HG03066 (cell line): ENCODE results near the gene CCDC24.

Experiments used
- ATAC-seq: cut with Tn5 transposase; IDR thresholded peaks from one replicate; pipeline ENCODE4 v1.9.1; 2021; ENCODE audit warnings: low read depth; ENCODE audit not compliant: unreplicated experiment

Gene CCDC24

DNA sequence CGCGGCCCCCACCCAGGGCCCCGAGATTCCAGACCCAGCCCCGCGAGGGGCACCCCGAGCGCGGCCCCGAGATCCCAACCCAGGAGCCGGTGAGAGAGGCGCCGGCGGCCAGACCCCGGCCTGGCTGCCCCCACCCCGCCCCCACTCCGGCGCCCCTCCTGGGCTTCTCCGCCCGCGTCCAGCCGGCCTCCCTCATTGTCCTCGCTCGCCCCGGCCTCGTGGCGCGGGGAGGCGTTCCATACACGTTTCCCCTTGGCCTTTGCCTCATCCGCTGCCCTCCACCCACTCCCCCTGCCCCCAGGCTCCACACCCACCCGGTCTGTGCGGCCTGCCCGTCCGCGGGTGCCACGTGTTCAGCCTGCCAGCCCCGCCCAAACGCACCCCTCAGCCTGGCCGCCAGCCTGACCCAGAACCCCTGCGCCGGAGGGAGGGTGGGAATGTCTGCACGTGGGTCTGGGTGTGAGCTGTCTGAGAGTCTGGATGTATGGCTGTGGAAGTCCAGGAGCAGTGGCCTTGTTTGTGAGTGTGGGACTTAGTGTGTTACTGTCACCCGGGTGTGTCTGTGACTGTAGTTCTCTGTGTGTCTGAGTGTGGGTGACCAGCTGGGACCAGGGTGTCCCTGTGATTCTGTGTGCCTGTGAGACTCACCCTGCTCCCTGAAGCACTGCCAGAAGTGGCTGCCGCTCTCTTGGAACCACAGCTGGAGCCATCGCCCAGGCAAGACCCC lies 11.7 kb upstream of the CCDC24 start:
- no peak for ATAC-seq

DNA sequence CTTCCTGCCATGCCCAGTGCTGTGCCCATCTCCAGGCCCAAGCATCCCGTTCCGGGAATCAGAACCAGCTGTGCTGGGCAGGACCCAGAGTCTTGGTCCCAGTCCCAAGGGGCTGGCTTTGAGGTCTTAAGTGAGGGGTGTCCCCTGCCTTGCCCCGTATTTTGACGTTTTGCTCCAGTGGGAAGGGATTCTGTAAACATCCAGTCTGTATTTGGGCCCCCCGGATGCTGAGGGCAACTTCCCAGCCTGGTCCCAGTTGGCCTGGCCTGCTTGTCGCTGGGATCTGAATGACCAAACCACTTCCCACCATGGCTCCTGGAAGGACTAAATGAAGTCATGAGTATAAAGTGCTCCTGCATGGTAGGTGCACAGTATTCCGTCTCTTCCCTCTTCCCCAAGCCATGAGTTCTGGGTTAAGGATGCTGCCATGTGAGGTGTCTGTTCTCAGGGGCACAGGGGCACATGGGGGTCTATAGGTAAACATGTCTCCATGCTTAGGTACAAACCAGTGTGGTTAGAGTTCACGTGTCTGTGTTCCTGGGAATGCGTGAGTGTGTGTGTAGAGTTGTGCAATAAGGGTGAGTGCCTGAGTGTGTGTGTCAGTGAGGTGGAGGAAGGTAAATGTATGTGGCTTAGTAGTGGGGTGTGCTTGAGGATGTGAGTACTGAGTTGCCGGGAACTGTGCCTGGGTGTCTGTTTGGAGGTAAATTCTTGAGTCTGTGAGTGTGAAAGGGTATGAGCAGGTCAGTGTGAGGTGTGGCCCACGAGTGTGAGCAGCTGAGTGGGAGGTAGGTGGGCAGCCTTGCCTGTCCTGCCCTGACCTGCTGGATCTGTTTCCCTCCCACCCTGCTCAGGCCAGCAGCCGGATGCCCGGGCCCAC lies 10.9 kb upstream of the CCDC24 start:
- ATAC-seq = no peak

DNA sequence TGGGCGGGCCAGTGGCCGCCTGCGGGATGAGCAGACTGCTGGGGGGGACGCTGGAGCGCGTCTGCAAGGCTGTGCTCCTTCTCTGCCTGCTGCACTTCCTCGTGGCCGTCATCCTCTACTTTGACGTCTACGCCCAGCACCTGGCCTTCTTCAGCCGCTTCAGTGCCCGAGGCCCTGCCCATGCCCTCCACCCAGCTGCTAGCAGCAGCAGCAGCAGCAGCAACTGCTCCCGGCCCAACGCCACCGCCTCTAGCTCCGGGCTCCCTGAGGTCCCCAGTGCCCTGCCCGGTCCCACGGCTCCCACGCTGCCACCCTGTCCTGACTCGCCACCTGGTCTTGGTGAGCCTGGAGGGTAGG lies 10.3 kb upstream of the CCDC24 start:
- ATAC-seq = no peak

DNA sequence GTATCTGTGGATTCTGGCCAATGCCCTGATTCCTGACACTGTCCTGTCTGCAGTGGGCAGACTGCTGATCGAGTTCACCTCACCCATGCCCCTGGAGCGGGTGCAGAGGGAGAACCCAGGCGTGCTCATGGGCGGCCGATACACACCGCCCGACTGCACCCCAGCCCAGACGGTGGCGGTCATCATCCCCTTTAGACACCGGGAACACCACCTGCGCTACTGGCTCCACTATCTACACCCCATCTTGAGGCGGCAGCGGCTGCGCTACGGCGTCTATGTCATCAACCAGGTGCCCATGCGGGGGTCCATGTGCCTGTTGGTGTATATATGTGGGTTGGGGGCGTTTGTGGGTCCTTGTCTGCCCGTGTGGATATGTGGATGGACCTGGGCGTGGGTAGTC lies 9.8 kb upstream of the CCDC24 start:
- ATAC-seq = no peak

DNA sequence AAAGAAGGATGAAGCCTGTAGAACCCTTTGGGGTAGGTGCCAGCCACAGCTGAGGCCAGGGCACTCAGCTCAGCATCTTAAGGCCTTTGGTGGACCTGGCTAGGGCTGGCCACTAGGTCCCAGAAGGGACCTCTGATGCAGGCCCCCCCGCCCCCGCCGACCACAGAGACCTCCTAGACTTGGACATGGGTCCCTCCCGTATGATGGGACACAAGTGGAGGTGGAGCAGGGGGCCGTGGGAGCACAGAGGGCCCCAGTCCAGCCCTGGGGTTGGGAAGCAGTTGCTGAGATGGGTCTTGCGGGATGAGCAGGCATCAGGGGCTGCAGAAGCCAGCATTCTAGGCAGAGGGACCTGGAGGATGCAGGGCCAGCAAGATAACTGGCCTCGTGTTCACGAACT lies 9.2 kb upstream of the CCDC24 start:
- ATAC-seq = no peak

DNA sequence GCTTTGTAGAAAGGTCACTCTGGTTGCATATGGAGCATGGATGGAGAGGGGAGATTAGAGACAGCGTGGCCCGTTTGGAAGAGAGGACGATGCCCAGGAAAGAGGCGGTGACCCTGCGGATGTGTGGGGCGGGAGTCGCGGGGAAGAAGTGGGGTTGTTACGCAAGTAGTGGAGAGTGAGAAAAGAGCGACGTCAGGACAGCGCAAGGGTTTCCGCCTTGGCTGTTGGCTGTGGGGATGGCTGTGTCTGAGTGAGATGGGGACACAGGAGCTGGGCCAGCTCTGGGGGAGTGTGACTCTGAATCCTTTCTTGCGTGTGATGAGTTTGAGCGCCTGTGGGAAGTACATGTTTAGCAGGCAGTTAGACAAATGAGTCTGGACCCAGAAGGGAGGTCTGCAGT lies 8.6 kb upstream of the CCDC24 start:
- no peak for ATAC-seq

DNA sequence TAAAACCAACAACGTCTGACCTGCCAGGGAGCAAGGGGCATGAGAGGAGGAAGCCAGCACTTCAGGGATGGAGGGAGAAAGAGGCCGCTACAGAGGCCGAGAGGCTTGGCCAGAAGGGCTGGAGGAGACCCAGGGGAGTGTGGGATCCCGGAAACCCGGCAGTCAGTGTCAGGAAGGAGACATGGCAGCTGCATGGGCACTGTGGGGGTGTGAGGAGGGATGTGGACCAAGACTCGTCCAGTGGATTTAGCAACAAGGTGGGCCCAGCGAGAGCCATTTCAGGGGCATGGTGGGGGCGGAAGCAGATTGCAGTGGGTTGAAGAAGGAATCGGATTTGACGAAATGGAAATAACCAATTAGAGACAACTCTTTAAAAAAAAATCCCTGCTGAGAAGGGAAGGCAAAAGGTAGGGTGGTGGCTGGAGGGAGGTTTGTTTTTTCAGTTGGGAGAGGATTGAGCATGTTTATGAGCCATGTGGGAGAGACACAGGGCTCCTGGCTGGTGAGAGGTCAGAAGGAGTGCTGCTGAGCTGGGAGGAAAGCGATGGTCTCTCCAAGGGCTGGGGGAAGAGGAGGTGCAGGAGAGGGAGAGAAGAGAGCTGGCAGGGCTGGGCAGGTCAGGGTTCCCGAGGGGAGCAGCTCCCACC lies 8.0 kb upstream of the CCDC24 start:
- no peak for ATAC-seq

DNA sequence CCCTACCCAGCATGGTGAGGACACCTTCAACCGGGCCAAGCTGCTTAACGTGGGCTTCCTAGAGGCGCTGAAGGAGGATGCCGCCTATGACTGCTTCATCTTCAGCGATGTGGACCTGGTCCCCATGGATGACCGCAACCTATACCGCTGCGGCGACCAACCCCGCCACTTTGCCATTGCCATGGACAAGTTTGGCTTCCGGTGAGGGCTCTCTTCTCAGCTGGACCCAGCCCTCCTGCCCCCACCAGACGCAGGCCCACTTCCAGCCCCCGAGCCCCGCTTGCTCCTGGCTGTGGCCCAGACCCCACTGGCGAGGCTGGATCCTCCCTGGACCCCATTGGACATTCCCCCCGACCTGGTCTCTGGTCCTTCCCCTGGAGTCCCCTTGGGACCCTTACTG lies 6.5 kb upstream of the CCDC24 start:
- ATAC-seq = no peak

DNA sequence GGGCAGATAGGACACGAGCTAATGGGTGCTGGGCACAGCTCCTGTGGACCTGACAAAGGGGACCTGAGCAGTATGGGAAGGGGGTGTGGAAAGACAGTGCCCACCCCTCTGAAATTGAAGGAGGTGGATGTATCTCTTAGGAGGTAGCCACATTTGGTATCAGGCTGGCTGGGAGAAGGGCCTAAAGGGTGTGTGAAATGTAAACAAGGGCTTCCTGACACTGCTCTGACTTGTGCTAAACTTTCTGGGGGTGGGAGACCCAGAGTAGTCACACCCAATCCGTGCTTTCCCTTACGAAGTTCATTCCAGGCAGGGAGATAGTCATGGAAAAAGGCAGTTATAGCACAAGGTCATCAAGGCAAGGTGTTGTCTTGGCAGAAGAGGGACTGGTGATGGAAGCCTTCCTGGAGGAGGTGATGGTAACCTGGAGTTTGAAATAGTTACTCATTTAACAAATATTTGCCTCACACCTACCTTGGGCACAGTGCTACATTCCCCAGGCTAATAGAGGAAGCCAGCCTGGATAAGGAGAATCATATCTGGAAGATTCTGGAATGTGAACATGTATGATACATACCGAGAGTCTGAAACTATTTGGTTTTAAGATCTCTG lies 5.3 kb upstream of the CCDC24 start:
- no peak for ATAC-seq

DNA sequence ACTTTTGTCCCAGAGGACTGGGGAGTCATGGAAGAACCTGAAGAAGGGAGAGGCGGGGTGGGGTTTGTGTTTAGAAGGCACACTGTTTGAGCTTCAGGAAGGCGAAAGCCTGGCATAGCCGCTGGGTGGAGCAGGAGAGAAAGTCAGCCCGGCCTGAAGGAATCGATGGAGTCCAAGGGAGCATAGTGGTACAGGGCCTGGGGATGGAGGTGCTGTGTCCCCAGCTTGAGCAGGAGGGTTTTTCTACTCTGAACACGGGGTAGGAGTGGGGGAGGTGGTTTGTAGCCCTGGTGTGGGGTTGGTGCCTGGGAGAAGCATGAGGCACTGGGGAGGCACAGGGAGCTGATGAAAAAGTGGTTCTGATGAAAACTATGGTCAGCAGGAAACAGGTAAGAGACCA lies 4.7 kb upstream of the CCDC24 start:
- no peak for ATAC-seq

GRCh38 chr1:43987159-43987902 lies 4.1 kb upstream of the CCDC24 start:
- ATAC-seq = no peak

DNA sequence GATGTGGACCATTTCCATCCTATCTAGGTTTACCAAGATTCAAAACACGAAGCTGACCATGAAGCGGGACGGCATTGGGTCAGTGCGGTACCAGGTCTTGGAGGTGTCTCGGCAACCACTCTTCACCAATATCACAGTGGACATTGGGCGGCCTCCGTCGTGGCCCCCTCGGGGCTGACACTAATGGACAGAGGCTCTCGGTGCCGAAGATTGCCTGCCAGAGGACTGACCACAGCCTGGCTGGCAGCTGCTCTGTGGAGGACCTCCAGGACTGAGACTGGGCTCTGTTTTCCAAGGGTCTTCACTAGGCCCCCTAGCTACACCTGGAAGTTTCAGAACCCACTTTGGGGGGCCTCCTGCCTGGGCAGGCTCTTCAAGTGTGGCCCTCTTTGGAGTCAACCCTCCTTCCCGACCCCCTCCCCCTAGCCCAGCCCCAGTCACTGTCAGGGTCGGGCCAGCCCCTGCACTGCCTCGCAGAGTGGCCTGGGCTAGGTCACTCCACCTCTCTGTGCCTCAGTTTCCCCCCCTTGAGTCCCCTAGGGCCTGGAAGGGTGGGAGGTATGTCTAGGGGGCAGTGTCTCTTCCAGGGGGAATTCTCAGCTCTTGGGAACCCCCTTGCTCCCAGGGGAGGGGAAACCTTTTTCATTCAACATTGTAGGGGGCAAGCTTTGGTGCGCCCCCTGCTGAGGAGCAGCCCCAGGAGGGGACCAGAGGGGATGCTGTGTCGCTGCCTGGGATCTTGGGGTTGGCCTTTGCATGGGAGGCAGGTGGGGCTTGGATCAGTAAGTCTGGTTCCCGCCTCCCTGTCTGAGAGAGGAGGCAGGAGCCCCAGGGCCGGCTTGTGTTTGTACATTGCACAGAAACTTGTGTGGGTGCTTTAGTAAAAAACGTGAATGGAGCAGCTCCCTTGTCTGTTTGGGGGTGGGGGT lies 864 bp upstream of the CCDC24 start:
- no peak for ATAC-seq

DNA sequence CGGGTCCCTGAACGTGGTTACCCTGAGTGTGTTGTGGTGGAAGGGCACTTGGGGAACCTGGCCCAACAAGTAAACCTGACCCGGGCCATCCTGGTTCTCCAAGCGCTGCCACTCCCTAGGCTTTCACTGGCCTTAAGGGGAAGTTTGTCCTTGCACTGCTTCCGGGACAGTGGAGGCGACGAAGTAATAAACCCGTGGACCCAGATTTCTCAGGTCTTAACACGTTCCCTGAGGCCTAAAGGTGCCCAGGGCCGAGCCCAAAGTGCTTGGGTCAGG lies 261 bp upstream of the CCDC24 start:
- no peak for ATAC-seq

DNA sequence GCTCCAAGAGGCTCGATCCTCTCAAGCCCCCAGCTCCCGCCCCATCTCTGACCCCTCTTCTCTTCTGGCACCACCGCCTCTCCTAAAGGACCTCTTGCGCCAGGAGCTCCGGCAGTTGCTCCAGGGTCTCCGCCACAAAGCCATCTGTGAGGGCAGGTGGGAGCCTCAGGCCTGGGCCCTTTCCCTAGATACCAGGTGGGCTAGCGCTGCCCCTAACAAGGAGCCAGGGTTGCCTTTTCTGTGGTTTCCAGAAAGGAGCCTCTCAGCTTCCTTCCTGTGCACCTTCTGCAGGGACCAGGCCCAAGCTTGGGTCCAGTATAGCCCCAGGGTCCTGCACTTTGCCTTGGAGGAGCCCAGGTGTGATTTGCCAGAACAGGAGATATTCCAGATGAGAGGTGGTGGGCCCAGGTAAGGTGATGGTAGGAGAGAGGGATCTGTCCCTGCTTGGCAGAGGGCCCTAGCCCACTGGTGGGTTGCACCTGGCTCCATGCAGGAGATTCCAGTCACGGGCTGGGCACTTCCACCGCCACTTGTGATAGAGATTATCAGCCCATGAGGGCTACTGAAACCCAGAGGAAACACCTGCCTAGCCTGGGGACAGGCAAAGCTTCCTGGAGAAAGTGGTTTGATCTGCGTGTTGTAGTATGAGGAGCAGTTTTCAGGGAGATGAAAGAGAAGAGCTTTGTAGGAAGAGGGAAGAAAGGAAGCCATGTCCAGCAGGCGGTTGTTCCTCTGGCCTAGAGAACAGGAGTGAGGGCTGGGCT lies 1.0 kb downstream of the CCDC24 start:
- ATAC-seq = no peak

- no peak for ATAC-seq
Measured at GRCh38 chr1:43993206-43993914, 2.0 kb downstream of the CCDC24 start.

GRCh38 chr1:43994071-43994470 lies 2.7 kb downstream of the CCDC24 start:
- no peak for ATAC-seq

DNA sequence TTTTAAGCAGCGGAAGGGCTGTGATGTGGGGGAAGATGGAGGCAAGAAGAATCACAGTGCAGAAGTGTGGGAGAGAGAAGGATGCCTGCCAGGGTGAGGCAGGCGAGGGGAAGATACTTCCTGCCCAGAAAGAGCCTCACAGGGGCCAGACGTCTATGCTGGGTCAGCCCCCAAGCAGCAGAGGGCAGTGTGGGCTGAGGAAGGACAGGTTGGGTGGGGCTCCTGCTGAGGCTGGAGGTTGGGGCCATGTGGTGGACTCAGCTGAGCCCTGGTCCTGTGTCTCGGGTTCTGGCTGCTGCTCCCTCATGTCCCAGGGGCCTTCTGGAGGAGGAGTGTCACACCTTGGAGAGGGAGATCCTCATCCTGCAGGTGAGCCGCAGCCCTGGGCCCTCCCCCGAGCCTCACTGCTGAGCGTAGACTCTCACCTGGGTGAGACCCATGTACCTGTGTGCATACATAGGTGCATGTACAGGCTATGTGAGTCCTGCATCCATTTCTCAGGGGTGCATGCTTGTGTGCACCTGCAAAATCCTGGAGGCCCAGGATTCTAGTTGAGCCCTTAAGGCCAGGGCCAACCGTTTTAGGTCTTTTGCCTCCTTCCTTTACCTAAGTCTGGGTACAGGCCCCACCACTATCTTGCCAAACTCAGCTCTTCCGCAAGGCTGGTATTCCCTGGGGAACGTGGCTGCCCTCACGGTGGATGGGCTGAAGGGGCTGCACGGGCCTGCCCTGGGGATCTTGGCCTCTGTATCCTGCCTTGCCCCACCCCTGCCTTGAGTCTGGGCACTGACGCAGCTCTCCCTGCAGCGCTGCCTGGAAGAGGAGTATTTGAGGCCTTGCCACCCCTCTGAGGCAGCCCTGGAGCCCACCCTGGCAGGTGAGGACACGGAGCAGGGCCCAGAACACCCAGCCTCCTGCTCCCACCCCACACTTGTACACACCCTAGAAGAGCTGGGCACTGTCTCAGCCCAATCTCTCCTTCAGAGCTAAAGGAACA lies 3.7 kb downstream of the CCDC24 start:
- no peak for ATAC-seq
